Activated CD8-positive, alpha-beta memory T cell treated with anti-CD3 and anti-CD28 coated beads for 24 hours (primary cell): ENCODE measurements around the gene SEPSECS.

ENCODE experiments used
- DNase-seq: peaks from one replicate; pipeline ENCODE4 v3.0.0-alpha.2; 2020

The SEPSECS gene

DNA sequence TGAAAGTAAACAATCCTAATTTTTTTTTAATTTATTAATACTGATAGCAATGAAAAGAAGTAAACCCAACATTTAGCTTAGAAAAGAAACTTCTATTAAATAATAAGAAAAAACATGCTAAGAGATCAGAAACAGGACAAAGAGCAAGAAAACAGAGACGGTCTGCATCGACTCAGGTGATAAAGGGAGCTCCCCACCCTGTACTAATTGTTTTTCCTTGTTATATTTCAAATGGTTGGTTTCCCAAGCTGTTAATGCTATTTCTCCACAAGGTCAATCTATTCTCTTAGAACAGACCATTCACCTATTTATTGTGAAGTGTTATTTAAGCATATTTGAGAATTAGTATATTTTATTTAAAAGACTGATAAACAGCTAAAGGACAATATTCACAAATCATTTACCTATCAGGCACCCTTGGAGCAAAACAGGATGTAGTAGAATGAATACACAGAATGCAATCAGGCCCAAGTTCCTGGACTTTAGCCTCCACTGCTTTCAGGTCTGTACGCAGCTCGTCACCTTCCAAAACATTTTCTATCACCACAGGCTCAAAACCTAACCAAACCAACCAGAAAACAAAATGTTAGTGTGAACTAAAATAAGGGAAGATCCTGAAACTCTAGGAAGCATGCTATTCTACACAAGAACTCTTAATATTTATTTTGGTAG lies 5.5 kb downstream of the SEPSECS start:
- no peak for DNase-seq

DNA sequence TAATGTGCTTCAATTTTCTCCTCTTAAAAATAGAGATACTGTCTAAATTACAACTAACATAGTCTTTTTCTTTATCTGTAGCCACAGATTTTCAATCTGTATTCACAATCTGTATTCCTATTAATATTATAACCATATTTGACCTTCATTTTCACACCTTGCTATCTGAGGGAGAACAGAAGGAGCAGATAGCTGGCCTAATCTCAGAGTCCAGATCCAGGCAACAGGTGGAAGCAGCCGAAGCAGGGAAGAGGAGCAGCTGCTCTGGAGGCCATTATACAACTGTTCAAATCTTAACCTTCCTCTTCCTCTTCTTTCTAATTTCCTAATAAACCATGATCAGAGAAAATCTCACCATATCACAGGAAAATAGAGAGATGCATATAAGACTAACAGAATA lies 14.2 kb downstream of the SEPSECS start:
- DNase-seq = no peak

DNA sequence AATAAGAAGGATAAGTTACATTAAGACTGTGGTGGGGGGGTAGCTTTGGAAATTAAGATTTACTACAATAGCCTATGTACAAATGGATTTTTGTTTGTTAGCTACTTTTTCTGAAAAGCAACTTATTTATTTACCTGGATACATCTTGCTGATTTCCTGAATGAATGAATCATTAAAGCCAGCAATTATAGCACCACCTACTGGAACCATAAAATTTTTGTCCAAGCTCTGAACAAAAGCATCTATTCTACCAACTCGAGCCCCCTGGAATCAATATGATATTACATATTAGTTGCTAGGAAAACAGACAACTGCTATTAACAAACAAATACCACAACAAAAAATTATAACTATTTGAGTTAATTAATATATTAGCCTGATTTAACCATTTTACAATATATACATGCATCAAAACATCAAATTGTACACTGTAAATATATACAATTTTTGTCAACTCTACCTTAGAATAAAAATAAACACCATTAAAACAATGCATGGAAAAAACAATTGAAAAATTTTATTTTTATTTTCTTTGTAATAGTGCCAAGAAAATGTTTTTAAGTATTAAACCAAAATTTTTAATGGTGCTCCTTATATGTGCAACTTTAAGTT lies 15.3 kb downstream of the SEPSECS start:
- no peak for DNase-seq

DNA sequence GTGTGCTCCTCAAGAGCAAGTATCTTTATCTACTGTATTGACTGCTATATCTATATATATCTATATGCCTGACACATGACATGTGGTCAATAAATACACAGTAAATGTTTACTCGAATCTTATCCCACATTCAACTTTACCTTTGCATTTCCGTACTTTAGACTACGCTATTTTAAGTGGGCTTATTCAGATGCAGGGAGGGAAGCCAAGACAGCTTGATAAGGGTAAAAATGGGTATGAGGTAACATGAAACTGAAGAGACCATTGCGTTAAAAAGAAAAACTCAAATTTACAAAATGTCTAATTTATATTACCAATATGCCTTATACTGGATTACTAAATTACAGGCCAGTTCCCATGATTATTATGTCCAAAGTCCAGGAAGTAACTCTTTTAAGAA lies 17.8 kb downstream of the SEPSECS start:
- DNase-seq = no peak

DNA sequence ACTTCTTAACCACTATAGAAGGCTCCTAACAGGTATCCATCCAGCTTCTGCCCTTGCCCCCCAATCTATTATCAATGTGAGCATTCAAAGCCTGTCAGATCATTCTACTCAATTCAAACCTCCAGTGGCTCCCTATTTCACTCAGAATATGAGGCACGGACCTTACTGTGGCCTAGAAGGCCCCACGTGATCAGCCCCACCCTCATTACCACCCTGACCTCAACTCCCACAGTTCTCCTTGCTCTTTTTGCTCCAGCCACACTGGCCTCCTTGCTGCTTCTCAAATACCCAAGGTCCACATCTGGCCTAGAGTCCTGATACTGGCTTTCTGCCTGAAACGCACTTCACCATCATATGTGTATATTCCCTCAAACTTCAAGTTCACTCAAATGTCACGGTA lies 18.7 kb downstream of the SEPSECS start:
- DNase-seq = no peak

DNA sequence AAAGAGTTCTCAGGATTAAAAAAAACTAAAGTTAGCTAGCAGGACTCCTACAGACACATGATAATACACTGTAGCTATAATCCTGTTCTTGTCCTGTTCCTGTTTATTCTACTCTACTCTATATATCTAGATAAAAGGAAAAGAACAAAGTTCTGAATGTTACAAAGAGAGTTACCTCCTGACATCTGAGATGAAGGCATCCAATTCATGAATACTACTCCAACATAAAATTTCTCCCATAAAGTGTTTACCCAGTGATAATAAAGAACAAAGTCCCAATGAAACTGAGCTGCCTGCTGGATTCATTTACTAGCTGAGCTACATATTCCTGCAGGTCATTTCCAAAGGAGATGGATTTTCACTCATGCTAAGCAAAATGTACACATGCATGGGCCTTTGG lies 27.1 kb downstream of the SEPSECS start:
- DNase-seq = no peak

DNA sequence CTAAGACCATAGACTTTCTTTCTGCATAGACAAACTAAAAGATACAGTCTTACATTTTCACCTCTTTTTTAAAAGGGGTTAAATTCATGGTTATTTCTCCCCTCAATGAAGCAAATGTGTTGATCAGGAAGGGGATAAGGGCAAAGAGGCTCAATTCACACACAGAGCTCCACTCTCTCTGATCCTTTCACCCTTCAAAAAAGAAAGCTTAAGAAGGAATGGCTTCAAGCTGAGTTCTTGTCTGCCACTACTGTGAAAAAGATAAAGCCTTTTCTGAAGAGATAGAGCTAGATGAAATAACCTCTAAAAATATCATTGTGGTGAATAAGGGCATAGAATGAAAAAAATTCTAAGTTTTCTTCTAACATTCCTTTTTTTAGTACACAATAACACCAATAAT lies 28.3 kb downstream of the SEPSECS start:
- DNase-seq = no peak

DNA sequence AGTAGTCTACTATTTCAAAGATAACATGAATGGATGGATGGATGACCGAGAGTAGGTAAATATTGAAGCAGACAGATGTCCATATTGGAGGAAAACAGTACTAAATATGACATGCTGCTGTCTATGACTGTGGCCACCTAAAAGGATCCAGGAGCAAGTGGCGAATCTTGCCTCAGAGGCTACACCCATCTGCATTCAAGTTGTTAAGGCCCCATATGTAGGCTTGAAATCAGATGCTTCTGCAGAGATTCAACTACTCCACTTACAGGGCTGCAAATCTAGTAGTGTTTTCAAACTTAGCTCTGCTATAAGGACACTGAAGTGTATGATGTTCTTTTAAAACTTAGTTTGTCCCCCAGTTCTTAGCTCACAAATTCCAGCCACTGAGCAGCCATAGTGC lies 28.9 kb downstream of the SEPSECS start:
- DNase-seq = no peak

DNA sequence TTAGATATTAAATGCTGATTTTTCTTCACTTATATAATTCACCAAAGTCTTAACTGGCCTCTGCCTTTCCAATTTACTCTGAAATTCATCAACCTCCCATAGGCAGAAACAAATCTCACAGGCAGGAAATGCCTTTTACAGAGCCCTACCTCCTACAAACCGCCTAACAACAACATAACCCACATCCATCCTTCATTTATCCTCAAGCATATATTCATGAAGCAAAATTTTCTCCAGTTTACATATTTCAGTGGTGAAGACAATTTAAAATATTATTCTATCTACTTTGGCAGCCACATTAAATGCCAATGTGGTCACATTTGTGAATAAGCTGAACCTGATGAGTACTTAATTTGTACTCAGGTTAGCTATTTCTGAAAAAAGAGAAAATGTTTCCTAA lies 30.3 kb downstream of the SEPSECS start:
- no peak for DNase-seq

DNA sequence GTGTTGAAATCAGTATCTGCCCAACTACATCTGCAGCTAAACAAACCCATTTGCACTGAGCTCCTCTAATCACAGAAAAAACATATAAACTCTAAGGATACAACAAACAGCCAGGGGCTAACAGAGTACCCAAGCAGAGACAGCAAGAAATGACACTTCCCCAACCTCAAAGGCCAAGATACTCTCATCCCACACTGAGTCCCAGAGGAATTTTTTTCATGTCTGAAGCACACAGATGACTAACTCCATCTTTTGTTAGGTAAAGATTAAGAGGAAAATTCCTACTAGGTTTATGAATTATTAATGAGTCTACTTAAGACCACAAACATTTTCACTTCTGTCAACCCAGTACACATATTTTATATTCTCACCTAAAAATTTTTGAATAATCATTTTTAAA lies 31.6 kb downstream of the SEPSECS start:
- DNase-seq = no peak

DNA sequence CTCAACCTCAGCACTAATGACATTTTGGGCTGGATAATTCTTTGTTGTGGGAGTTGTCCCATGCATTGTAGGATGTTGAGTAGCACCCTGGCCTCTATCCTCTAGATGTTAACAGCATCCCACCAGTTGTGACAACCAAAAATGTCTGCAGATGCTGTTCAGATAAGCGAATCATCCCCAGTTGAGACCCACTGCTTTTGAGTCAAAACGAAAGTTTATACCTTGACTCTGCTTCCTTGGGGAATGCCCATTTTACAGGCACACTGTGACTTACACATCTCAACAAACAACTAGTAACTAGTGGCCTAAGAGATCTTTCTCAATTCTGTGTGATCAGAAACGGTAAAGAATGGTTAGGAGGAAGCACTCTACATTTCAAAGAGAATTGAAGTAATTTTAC lies 37.0 kb downstream of the SEPSECS start:
- DNase-seq = no peak

DNA sequence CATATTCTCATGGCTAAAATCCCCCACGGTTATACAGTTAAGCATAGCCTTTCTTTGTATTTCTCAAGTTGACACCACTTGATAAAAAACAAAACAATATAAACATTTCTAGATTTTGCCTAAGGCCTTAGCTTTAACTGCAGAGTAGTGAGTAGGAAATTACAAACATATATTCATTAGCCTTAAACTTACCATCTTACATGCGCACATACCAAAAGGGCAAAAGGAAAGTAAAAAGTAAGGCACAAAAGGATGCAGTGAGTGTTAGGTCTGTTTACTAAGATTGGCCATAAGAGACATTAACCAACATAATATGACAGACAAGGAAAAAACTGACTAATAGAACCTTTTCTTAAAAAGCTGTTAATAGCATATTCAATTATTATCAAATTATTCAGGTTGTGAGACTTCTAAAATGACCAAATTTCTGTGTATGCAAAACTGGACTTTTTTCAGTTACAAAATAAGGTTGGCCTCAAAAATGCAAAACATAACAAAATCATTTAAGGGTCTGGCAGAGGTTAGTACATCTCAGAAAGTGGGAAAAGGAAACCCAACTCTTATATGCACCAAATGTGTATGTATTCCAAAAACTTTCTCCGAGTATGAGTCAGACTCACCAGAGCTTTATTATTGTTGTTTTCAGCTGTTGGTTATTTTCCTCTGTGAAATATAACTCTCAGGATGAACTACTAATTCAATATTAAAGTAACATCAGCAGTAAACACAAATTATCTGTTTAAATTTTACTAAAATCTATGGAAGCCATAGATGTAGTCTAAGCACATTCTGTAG lies 39.9 kb downstream of the SEPSECS start:
- no peak for DNase-seq

DNA sequence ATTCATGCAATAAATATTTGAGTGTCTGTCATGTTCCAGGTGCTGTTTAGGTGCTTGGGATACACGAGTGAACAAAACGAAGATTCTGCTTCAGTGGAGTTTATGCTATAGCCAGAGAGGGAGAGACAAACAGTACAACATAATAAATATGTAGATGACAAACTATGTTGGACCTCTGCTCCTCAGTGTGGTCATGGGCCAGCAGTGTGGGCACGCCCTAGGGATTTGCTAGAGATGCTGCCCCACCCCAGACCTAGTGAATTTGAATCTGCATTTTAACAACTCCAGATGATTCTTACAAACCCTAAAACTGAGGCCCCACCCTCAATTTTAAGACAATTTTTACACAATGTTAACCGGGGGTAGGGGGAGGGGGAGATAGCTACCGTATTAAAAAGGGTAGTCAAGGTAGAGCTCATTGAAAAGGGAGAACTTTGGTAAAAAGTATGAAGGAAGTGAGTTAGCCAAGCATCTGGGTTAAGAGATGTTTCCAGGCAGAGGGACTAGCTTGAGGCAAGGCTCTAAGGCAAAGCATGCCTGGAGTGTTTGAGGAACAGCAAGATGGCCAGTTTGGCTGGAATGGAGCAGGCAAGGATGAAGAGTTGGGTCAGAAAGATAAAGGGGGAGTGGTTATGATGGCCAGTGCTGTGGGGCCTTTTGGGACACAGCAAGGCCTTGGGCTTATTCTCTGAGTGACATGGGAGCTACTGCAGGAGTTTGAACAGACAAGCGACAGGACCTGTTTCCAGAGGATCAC lies 42.4 kb downstream of the SEPSECS start:
- no peak for DNase-seq

DNA sequence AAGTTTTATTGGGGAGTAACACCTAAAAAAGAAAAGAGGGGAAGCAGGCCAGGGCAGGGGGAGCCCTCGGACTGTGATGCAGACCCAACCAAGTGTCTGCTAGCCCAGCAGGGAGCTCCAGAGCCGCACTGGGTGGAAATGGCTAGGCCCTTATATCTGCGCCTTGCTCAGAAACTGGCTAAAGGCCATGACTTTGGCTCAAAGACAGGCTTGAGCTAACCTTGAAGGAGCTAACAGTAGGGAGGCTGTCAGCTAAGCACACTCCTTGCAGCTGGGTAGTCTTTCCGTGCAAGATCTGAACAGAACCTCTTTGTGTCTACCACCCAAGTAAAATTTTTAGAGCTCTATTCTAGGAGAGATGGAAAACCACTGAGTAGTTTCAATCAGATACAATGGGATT lies 43.0 kb downstream of the SEPSECS start:
- DNase-seq = no peak

DNA sequence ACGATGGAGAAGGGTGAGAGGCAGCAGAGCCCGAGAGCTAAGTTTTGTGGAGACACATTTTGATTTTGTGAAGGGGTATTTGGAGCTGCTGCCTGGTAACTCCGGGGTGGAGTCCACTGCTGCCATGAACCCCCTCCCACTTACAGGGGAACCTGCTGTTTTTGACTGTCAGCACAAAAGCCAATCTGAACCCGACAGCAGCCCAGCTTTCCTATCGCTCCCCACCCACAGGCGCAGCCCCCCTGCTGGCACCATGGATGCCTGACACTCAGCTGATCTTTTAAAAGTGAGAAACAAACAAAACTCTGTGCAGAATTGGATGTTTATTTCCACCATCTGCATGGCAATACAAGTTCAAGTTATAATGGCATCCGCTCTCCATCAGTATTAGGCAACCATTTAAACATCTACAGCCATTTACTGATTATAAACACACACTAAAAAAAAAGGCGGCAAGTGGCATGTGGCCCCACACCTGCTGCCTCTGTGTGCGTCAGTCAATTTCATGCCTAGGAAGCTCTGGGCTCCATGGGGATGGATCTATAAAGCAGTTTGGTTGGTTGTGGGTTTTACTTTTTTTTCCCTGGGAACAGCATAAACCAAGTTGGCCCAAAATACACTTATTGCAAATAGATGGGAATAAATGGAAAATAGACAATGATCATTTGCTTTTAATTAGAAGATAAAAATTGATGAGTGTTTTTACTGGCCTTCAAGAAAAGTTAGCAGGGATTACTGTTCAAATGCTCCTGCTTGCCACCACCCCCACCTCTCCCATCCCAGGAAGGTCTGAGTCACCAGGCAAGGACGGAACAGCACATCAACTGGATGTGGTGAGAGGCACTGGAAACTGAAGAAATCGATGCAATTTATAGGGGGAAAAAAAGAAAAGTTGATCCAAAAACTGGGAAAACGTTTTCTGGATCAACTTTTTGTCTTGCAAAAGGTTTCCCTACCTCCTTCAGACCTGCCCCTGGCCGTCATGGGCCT lies 46.0 kb downstream of the SEPSECS start:
- no peak for DNase-seq

DNA sequence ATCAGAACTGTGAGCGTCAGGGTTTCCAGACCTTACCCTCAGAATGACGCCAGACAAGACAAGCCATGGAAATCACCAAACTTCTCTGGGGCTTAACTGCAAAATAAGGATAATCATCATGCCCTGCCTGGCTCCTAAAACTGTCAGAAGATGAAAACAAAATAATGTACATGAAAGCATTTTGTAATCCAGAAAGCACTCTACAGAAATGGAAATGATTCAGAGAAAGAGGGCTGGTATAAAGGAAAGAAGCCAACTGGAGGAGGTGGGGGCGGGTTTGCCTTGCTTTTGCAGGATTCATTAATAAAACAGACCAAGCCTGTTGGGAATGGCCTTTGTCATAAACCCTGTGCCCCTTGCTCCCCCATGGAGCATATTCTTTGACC lies 47.3 kb downstream of the SEPSECS start:
- no peak for DNase-seq

DNA sequence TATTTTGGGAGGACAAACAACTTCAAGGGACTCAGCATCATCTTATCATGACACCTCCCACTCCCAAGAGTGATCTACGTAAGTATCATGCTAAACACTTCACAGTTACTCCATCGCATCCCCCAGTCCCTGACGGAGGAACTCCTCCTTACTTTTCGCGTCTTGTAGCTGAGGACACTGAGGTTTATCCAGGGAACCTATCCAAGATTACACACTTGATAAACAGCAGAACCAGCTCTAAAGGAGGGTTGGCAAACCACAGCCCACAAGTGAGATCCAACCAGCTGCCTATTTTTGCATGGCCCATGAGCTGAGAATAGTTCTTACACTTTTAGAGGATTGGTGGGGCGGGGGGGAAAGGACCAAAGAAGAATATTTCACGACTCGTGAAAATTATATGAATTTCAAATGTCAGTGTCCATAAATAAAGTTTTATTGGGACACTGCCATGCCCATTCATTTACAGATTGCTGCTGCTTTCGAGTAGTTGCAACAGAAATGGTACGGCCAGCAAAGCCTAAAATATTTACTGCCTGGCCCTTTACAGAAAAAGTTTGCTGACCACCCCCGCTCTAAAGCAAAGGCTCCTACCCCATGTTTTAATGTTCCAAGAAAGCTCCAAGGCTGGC lies 47.8 kb downstream of the SEPSECS start:
- no peak for DNase-seq

DNA sequence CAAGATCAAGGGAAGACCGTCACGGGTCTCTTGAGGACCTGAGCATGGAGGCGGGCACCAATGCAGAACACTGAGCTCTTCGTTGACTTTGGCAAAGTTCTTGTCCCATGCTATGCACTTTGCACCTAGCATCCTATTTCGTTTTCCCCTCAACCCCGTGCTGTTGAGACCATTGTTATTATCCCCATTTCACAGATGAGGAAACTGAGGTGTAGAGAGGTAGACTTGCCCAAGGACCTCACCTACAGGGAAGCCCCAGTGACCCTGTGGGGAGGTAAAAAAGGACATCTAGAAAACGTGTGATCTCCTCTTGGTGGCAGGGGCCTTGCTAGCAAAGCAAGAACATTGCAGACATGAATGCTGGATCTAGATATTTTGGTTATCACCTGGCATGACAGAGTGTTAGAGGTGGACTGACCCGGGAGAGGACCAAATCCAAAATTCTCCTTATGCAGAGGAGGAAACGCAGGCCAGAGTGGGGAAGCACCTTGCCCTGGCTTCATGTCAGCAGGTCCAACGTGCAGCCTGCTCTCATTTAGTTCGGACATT lies 48.5 kb downstream of the SEPSECS start:
- no peak for DNase-seq

DNA sequence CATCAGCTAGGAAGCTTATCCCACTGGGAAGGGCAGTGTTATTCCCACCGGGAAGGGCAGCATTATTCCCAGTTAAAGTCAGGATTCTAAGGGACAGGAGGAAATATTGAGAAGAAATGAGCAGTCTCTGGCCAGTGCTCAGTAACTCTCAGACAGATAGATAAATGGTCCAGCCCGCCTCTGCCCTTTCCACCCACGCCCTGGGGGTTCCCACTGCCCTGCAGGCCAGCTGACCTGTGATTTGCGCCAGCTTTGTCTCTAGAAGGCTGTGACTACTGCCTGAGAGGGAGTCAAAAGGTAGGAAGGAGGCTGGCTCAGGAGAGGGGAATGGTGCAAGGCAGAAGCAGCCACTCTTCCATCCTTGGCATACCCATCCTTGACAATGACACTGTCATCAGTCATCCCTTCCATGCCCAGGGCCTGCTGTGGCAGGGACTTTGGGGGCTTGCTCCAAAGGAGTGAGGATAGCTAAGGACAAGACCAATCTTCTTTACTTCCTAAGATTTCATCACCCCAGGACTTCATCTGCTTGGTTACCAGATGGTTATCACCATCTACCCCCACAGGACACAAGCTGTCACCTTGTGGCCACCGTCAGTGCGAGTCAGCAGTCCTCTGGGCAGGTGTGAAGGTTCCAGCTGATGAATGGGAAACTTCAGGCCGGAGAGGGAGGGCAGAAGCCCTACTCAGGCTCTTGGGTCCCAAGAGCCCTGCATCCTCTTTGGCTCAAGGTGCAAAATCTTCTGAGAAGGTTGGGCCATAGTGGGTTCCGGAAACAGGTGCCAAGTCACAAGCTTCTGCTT lies 49.5 kb downstream of the SEPSECS start:
- DNase-seq = no peak

DNA sequence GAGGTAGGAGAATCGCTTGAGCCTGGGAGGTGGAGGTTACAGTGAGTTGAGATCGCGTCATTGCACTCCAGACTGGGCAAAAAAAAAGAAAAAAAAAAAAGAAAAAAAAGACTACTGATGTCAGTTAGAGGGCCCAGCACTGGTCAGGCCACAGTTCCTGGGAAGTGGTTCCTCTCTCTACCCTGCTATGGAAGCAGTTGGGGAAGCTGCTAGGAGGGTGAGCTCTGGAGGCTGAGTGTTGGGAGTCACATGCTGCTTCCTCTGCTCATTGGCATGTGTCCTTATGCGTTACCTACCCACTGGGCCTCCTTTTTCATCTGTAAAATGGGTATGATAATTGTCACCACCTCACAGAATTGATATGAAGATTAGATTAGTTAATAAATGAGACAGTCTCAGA lies 50.7 kb downstream of the SEPSECS start:
- DNase-seq = no peak

DNA sequence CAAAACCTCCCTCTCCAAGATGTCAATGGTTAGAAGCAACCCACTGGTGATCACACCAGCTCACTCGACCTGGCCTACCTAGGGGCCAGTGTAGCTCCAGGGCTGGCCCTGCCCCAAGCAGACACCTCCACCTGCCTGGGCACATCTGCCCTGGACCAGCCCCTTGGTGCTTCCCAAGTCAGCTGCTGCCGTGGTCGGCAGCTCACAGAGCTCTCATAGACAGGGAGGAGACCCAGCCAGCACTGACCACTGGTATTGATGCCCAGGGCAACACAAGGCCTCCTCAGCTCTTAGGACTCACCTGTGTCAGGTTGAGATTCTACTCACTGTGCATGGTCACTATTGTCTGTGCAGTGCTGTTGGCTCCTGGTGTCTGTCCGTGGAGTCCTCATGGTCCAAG lies 51.7 kb downstream of the SEPSECS start:
- DNase-seq = no peak
